Measurements from ENCODE around the gene TMEM178A.

GRCh38 chr2:39641635-39642034, 24.1 kb upstream of the TMEM178A start:
- TF ChIP-seq TAF1 (IDR thresholded peaks at IDR 0.05; ENCODE audit: low read depth, low read length) (no peak), POLR2AphosphoS5 (IDR thresholded peaks at IDR 0.05; ENCODE audit: low read depth, low read length) (no peak), SP2 (IDR thresholded peaks at IDR 0.05; ENCODE audit: low read length) (no peak), CHD2 (IDR thresholded peaks at IDR 0.05; ENCODE audit: low read length) (no peak), SAP30 (IDR thresholded peaks at IDR 0.05; ENCODE audit: insufficient read depth, insufficient replicate concordance, low read length) (no peak), GABPA (IDR thresholded peaks at IDR 0.05; ENCODE audit: borderline replicate concordance, insufficient read depth, low read length) (no peak), ATF2 (IDR thresholded peaks at IDR 0.05; ENCODE audit: low read length) (no peak), SIRT6 (IDR thresholded peaks at IDR 0.05; ENCODE audit: low read length) (no peak), SIN3A (conservative IDR thresholded peaks at IDR 0.05 in 1 of 2, IDR thresholded peaks at IDR 0.05 in 1 of 2; ENCODE audit: low read depth in 1 of 2, low read length in 2 of 2) (no peak), FOSL1 (IDR thresholded peaks at IDR 0.05; ENCODE audit: insufficient read depth, low read depth, low read length) (no peak), CEBPB (IDR thresholded peaks at IDR 0.05; ENCODE audit: low read depth, low read length) (no peak), MAX (IDR thresholded peaks at IDR 0.05) (no peak)

Measured in H1 (cell line).